Heart left ventricle (tissue), 13 donors: ENCODE results near the gene DLGAP4.

ENCODE experiments used
- POLR2A ChIP-seq, 2 donors: fragments of 450-650 bp; IDR thresholded peaks; one replicate each; pipeline ENCODE4 v1.6.1; 2017; ENCODE audit warnings: antibody characterized with exemption in 2 of 2, mild to moderate bottlenecking in 2 of 2, moderate library complexity in 2 of 2
- TF ChIP-seq, protein P1 (sequence below), 12 donors: fragments of 200-600 bp; sonication (generic) in 4 of 12; IDR thresholded peaks; one replicate each; pipeline versions ENCODE4 v1.5.0 to v1.8.0; 2018 to 2022; ENCODE audit warnings: antibody characterized with exemption in 12 of 12, mild to moderate bottlenecking in 5 of 12
- donor health status: ischemic (EF 13 %, LVEDD 7.1; RV severe dilation, severe dysfunction).
- donor health status: DM: no; HTN: yes; CAD: no.
- donor health status: DM: no; HTN: no; CAD: no.
- donor health status: ischemic (EF 25% LVEDD 6.9; RV normal size, moderate dysfunction).
- donor health status: ischemic (EF 25% LVEDD 5.7; RV mildly dilated, moderate dysfunction).
- donor health status: ischemic (EF 35%, LVEDD 5.7; RV mildly dilated, moderate dysfunction).
- donor health status: nonischemic (EF 11% LVEDD 7.7; RV severe dilation, severe dysfunction).
- donor health status: DM: yes; HTN: yes; CAD: no.
- donor health status: PGD.
- donor health status: ischemic (EF 29% LVEDD 5.4; RV normal size, mild dysfunction).
- donor health status: nonischemic (EF 23%, LVEDD 6.1; RV moderate dilation, normal function).

DNA sequence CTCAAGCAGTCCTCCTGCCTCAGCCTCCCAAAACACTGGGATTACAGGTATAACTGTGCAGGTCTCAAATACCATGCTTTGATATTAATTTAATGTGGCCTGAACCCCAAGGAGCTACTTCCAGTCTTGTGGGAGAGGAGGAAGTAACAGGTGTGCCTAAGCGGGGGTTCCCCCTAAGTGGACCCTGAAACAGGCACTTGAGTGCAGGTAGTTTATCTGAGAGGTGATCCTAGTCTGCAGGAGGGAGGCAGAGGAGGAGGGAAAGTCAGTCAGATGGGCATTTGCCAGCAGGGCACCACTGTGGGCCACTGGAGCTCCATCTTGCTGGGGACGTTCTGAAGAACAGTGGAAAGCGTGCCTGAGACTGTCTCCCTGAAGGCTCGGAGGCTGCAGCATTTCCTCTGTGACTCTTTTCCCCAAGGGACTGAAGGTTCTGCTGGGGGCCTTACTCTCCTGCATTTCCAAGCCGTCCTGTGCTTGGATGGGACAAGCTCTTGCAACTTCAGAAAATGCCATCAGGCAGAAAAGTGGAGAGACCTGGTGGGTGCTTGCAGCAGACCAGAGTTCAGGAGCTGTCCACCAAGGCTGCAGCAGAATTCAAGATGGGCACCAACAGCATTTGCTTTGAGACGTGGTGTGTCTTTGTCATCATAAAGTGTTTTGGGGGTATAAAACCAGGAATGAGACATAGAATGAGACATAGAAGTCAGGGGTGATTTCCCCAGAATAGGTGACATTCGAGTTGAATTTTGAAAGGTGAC, 4.6 kb upstream of the DLGAP4 start:
- no peak for TF ChIP-seq POLR2A (IDR thresholded peaks at IDR 0.05)
- TF ChIP-seq, protein P1, sequence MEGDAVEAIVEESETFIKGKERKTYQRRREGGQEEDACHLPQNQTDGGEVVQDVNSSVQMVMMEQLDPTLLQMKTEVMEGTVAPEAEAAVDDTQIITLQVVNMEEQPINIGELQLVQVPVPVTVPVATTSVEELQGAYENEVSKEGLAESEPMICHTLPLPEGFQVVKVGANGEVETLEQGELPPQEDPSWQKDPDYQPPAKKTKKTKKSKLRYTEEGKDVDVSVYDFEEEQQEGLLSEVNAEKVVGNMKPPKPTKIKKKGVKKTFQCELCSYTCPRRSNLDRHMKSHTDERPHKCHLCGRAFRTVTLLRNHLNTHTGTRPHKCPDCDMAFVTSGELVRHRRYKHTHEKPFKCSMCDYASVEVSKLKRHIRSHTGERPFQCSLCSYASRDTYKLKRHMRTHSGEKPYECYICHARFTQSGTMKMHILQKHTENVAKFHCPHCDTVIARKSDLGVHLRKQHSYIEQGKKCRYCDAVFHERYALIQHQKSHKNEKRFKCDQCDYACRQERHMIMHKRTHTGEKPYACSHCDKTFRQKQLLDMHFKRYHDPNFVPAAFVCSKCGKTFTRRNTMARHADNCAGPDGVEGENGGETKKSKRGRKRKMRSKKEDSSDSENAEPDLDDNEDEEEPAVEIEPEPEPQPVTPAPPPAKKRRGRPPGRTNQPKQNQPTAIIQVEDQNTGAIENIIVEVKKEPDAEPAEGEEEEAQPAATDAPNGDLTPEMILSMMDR (IDR thresholded peaks at IDR 0.05) = no peak
